NCI-H345 treated with DMSO at 0.1 percent for 48 hours (cell line): ENCODE results near the gene TLK1.

ENCODE experiments used
- DNase-seq: peaks from one replicate; lab custom pipeline; 2025; ENCODE audit not compliant: unreplicated experiment; lab: John Stamatoyannopoulos, UW

The TLK1 gene

GRCh38 chr2:171008550-171009205, 152.0 kb downstream of the TLK1 start:
- no peak for DNase-seq

DNA sequence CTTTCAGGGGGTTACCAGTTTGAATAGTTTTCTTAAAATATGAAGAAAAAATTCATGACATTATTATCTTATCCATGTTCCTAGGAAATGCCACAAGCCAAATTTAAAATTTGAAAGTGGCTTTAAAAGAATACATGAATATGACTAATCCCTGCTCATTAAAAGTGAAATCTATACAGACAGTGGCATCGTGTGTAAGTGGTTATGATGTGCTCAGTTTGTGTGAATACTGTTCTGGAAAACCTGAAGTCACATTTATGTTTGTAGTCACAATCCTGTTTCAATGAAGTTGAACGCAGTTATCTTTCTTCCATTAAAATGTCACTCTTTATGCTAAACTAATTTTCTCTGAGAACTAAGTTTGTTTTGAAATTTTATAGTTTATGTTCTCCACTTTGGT, 155.9 kb downstream of the TLK1 start:
- no peak for DNase-seq

GRCh38 chr2:171004363-171004762, 156.3 kb downstream of the TLK1 start:
- DNase-seq, result no peak

- DNase-seq, result no peak
These were observed 161.0 kb downstream of the TLK1 start for GRCh38 chr2:170999654-171000053.

DNA sequence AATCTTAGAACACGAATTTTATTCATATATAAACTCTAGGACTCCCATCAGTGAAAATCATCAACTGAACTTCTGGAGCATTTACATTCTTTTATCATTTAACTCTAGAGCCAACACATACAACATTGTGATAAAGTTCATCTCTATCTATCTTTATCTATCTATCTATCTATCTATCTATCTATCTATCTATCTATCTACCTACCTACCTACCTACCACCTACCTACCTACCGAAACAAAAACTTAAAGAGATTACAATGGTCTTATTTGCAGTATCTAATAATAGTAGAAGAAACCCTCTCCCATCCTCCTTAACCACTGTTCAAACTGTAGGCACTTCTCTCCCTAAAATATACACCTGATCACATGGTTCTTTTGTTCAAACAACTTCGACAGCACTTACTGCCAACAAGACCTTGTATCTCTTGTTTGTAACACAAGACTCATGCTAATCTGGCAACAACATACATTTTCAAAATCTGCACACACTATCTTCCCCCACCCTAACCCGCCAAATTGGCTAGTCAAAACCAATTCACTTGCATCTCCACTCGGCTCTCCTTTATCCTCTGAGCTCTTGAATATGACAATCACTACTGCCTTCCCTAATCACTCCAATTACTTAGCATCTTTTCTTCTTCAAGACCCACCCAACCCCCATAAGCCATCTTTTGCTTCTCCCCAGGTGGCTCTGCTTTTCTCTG, 162.6 kb downstream of the TLK1 start:
- no peak for DNase-seq

GRCh38 chr2:170996316-170996715, 164.4 kb downstream of the TLK1 start:
- DNase-seq, result no peak

DNA sequence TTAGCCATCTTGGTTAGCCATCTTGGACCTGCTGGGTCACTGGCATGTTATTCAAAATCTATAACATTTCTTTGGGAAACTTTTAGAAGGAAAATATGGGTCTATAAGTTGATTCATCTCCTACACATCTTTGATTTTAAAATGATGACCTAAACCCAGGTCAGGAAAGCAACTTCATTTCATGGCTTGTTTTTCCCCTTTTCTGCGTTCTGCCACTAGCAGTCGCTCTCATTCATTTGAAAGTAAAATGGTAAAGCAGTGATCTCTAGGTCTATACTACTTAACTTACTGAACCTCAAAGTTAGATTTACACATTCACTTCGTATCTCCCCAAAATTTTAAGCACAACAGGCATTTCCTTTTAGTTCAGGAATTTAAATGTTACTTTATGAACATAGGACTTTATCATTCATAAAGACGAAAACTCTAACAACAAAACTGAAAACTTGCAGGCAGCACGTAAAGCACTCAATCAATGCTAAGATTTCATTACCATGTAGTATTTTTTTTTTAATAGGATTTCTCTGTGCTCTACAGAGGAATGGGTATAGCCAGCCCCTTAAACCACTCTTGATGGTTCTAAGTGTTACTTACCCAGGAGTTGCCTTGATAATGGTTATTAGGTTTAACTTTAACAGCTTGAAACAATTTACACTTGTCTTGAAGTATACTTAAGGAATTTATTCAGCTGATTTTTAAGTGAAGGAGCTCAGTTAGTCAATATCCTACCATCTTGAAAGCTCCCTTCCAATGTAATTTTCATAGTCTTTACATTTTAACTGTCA, 169.1 kb downstream of the TLK1 start:
- DNase-seq, result no peak

GRCh38 chr2:170986566-170987258, 174.0 kb downstream of the TLK1 start:
- no peak for DNase-seq

GRCh38 chr2:170985407-170985806, 175.3 kb downstream of the TLK1 start:
- DNase-seq, result no peak

GRCh38 chr2:170984079-170984478, 176.6 kb downstream of the TLK1 start:
- no peak for DNase-seq

GRCh38 chr2:170975943-170976270, 184.8 kb downstream of the TLK1 start:
- DNase-seq, result no peak

DNA sequence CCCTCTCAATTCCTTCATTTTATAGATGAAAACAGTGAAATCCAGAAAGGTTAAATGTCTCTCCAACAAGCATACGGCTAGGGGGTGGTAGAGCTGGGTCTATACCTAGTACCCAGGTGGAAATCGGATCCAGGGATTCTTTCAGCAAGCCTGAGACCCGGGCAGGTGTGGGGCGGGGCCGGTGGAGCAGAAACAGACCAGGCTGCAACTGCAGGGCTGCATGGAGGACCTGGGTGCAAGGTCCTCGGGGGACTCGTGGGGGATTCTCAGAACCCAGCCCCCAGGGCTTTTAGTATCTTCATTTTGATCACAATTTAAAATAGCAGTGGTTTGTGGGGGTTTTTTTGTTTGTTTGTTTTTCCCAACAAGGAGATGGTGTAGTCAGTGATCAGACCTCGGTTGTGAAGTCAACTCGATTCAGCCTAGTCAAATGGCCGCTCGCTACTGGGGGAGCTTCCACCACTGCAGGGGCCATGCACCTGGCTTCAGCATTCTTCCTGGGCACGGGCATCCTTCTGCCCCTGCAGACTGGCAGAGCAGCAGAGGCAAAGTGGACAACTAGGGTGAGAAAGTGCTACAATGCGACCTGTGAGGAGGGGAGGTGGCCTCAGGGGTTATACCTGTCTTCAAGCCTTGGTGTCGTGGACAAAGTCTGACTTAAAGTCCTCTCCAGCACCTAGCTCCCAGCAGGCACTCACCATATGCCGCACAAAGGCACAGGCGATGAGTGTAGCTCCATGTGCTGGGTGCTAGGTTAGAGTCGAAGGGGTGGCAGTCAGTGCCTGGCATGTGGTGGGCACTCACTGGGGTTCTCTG, 185.4 kb downstream of the TLK1 start:
- DNase-seq, result no peak

GRCh38 chr2:170974304-170974993, 186.2 kb downstream of the TLK1 start:
- DNase-seq, result no peak

GRCh38 chr2:170973492-170974303, 187.0 kb downstream of the TLK1 start:
- peak; percentile 84 for DNase-seq

DNA sequence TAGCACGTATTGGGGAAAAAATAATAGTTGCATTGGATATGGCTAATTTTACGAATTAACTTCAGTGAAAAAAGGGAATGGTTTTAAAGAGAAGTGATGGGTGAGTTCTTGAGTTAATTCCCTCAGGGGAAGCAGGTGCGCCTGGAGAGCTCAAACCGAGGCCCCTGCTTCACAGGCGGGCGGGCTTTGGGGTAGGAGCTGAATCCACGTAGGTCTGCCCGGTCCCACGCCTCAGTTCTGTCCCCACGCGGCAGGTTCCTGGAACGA, 187.5 kb downstream of the TLK1 start:
- no peak for DNase-seq

GRCh38 chr2:170972296-170973224, 188.1 kb downstream of the TLK1 start:
- DNase-seq, result no peak

GRCh38 chr2:170971071-170971470, 189.6 kb downstream of the TLK1 start:
- no peak for DNase-seq

- DNase-seq, result no peak
These were observed 190.7 kb downstream of the TLK1 start for GRCh38 chr2:170969872-170970496.
